Measurements from ENCODE around the gene USO1. TPM values are rescaled to one million over a fixed set of nuclear protein-coding genes. Genes with fewer than 3 reads are reported as not detected.

USO1 gene, protein sequence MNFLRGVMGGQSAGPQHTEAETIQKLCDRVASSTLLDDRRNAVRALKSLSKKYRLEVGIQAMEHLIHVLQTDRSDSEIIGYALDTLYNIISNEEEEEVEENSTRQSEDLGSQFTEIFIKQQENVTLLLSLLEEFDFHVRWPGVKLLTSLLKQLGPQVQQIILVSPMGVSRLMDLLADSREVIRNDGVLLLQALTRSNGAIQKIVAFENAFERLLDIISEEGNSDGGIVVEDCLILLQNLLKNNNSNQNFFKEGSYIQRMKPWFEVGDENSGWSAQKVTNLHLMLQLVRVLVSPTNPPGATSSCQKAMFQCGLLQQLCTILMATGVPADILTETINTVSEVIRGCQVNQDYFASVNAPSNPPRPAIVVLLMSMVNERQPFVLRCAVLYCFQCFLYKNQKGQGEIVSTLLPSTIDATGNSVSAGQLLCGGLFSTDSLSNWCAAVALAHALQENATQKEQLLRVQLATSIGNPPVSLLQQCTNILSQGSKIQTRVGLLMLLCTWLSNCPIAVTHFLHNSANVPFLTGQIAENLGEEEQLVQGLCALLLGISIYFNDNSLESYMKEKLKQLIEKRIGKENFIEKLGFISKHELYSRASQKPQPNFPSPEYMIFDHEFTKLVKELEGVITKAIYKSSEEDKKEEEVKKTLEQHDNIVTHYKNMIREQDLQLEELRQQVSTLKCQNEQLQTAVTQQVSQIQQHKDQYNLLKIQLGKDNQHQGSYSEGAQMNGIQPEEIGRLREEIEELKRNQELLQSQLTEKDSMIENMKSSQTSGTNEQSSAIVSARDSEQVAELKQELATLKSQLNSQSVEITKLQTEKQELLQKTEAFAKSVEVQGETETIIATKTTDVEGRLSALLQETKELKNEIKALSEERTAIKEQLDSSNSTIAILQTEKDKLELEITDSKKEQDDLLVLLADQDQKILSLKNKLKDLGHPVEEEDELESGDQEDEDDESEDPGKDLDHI
- 41.2 and 45.5 TPM in 2 replicates for total RNA-seq
- long read RNA-seq, full-length matches to known transcripts = 3 of 74 reads
- long read RNA-seq, partial matches to known transcripts = 66 of 74 reads
- long read RNA-seq, other reads (novel, unspliced or antisense) = 5 of 74 reads

DNA sequence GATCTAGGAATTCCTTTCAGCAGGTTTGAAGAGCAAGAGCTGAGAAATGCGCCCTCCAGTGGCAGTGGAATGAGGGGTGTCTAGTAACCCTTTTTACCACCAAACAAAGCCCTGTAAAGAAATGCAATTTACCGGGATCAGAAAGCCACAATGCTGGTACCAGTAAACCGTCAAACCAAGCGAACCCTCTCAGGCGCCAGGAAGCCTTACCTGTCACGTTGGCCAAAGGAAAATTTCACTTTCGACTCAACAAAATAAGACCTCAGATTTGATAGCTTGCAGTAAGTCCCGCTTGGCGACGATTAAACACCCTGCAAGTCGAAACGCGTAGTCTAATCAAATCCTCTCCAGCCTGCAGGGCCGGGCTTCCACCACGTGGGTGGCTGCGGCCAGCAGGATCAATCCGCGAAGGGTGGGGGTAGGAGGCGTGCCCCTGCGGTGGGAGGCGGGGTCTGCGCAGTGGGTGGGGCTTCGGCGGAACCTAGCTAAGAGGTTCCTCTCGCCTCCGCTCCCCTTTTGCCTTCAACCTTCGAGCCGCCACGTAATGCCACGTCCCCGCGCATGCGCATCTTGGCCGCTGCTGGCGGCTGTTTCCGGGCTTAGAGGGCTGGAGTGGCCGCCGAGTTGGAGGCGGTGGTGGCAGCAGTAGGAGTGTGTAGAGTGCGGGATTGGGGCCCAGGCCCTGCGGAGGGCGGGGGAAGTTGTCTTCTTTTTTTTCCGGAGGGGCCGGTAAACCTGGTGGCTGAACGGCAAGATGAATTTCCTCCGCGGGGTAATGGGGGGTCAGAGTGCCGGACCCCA lies at the start of gene USO1:
TSS of gene USO1 (plus strand) at position 512 of the 801 bp plus-strand sequence. CDS start at position 755, 243 bp downstream.
- no peaks in the 10 kb centered on the region for H3K9me3 Mint-ChIP-seq
- peak within 1 kb of the TSS; percentile 99 for H3K4me3 Mint-ChIP-seq
- H3K36me3 Mint-ChIP-seq (ENCODE audit: low read depth) = no peaks in the 10 kb centered on the region
- H3K4me1 Mint-ChIP-seq = peaks cover 47% of the 10 kb centered on the region
- peak; percentile 98 for DNase-seq (ENCODE audit: low read depth, low spot score)
- no peaks in the 10 kb centered on the region for H3K27me3 Mint-ChIP-seq (ENCODE audit: low read depth)
- peak; percentile 91 for TF ChIP-seq CTCF (conservative IDR thresholded peaks at IDR 0.05)
- peak within 1 kb of the TSS; percentile 99 for H3K27ac Mint-ChIP-seq (ENCODE audit: unreplicated experiment)

- no peaks in the 10 kb centered on the region for H3K9me3 Mint-ChIP-seq
- H3K27ac Mint-ChIP-seq (ENCODE audit: unreplicated experiment) = no peak overlapping the region
- no peaks in the 10 kb centered on the region for H3K36me3 Mint-ChIP-seq (ENCODE audit: low read depth)
- DNase-seq (ENCODE audit: low read depth, low spot score) = no peak
- no peaks in the 10 kb centered on the region for H3K27me3 Mint-ChIP-seq (ENCODE audit: low read depth)
- peaks cover 31% of the 10 kb centered on the region for H3K4me1 Mint-ChIP-seq
- peak overlapping the region; percentile 80 for H3K4me3 Mint-ChIP-seq
- TF ChIP-seq CTCF (conservative IDR thresholded peaks at IDR 0.05) = no peak
These were observed 49.3 kb upstream of the USO1 start for GRCh38 chr4:75675004-75675531.

GRCh38 chr4:75678473-75678872 lies 45.9 kb upstream of the USO1 start:
- no peaks in the 10 kb centered on the region for H3K36me3 Mint-ChIP-seq (ENCODE audit: low read depth)
- H3K9me3 Mint-ChIP-seq = no peaks in the 10 kb centered on the region
- no peak overlapping the region for H3K27ac Mint-ChIP-seq (ENCODE audit: unreplicated experiment)
- no peak for TF ChIP-seq CTCF (conservative IDR thresholded peaks at IDR 0.05)
- no peaks in the 10 kb centered on the region for H3K27me3 Mint-ChIP-seq (ENCODE audit: low read depth)
- DNase-seq (ENCODE audit: low read depth, low spot score) = no peak
- H3K4me3 Mint-ChIP-seq = no peak overlapping the region
- peaks cover 14% of the 10 kb centered on the region for H3K4me1 Mint-ChIP-seq

- H3K4me3 Mint-ChIP-seq = no peak overlapping the region
- H3K27ac Mint-ChIP-seq (ENCODE audit: unreplicated experiment) = no peak overlapping the region
- DNase-seq (ENCODE audit: low read depth, low spot score) = no peak
- H3K4me1 Mint-ChIP-seq = peaks cover 13% of the 10 kb centered on the region
- no peaks in the 10 kb centered on the region for H3K27me3 Mint-ChIP-seq (ENCODE audit: low read depth)
- peaks cover 2% of the 10 kb centered on the region for H3K36me3 Mint-ChIP-seq (ENCODE audit: low read depth)
- no peak for TF ChIP-seq CTCF (conservative IDR thresholded peaks at IDR 0.05)
- H3K9me3 Mint-ChIP-seq = no peaks in the 10 kb centered on the region
These were observed 45.4 kb upstream of the USO1 start for GRCh38 chr4:75678965-75679364.

Measured in neural crest cell (in vitro differentiated cells).